ENCODE data around the gene OPA1. TPM values are rescaled to one million over a fixed set of nuclear protein-coding genes. Genes with fewer than 3 reads are reported as not detected.

Gene OPA1
- total and polyA plus RNA-seq, 2 of the 8 experiments (the other 6 are each of a cell fraction or from before 2014, with no cell fraction given), result 20.3 to 109 TPM

- Histone ChIP-seq H4K5ac (ENCODE audit: insufficient read length, low read depth, low read length) (no peak overlapping the region), H3K79me2 (ENCODE audit: control insufficient read depth in 1 of 2, insufficient read depth in 2 of 2, low read length in 2 of 2) (no peaks in the 10 kb centered on the region), H3K4me3 (ENCODE audit: extremely low read depth in 1 of 4, insufficient read depth in 2 of 4, low read depth in 3 of 4, low read length in 4 of 4) (no peak overlapping the region), H3K27me3 (replicated peaks in 1 of 4; ENCODE audit: control insufficient read depth in 3 of 4, extremely low read depth in 1 of 4, insufficient read depth in 3 of 4, low read length in 3 of 4) (no peaks in the 10 kb centered on the region), H3K27ac (ENCODE audit: low read depth, low read length) (no peak overlapping the region), H3K4me2 (ENCODE audit: insufficient read depth in 1 of 2, low read depth in 2 of 2, low read length in 2 of 2) (no peak overlapping the region), H2BK12ac (ENCODE audit: low read depth, low read length) (no peak overlapping the region), H3K4me1 (replicated peaks in 1 of 4; ENCODE audit: control insufficient read depth in 3 of 4, insufficient read depth in 4 of 4, low read length in 3 of 4) (no peaks in the 10 kb centered on the region; a peak in 1 of 7 replicates), H3K18ac (ENCODE audit: extremely low read depth, low read length) (no peak overlapping the region), H4K20me1 (replicated peaks in 1 of 2; ENCODE audit: control insufficient read depth in 1 of 2, insufficient read depth in 2 of 2, low read length in 2 of 2) (no peaks in the 10 kb centered on the region), H3K36me3 (ENCODE audit: control insufficient read depth in 2 of 4, insufficient read depth in 4 of 4, low read length in 3 of 4) (peaks cover 0 to 12% (median 3%) of the 10 kb centered on the region in 4 experiments; a peak in 4 of 8 replicates), H2BK120ac (replicated peaks; ENCODE audit: low read depth, low read length) (no peak overlapping the region), H4K8ac (ENCODE audit: extremely low read depth, insufficient read depth, low read length) (no peak overlapping the region), H3K56ac (replicated peaks; ENCODE audit: insufficient read length, low read depth, low read length) (no peak overlapping the region), H3K9ac (replicated peaks in 1 of 4; ENCODE audit: extremely low read depth in 1 of 4, low read depth in 3 of 4, low read length in 3 of 4) (no peak overlapping the region), H3K23me2 (ENCODE audit: low read depth, low read length) (no peaks in the 10 kb centered on the region), H3K79me1 (ENCODE audit: low read depth, low read length) (no peaks in the 10 kb centered on the region), H2AK5ac (ENCODE audit: low read depth, low read length) (no peak overlapping the region), H3K4ac (replicated peaks; ENCODE audit: insufficient read length, low read depth, low read length) (no peak overlapping the region), H2AFZ (ENCODE audit: low read length) (no peak overlapping the region), H2BK20ac (ENCODE audit: low read length) (no peak overlapping the region), H3K14ac (ENCODE audit: insufficient read length) (no peak overlapping the region), H2BK5ac (ENCODE audit: low read depth, low read length) (no peak overlapping the region), H3K23ac (ENCODE audit: insufficient read length) (no peak overlapping the region), H4K91ac (replicated peaks; ENCODE audit: insufficient read length, low read length) (no peak overlapping the region), H2BK15ac (ENCODE audit: low read length) (no peak overlapping the region), H3K9me3 (ENCODE audit: insufficient read depth in 2 of 2, low read depth in 1 of 2, low read length in 1 of 2) (no peaks in the 10 kb centered on the region)
- no peak for DNase-seq (ENCODE audit: low read depth in 1 of 2, low spot score in 2 of 2)
- CTCF ChIA-PET (ENCODE audit: partially characterized antibody), result interaction anchor here (0.7 kb wide), 2 partner anchors 57 to 506 kb away, joined by 3 read pairs; no protein-coding TSS in a partner anchor
- POLR2A ChIA-PET (ENCODE audit: partially characterized antibody), result no interaction called here
- TF ChIP-seq POLR2AphosphoS5 (IDR thresholded peaks at IDR 0.05; ENCODE audit: low read depth, low read length) (no peak), CHD2 (IDR thresholded peaks at IDR 0.05; ENCODE audit: low read length) (no peak), SUZ12 (IDR thresholded peaks at IDR 0.05; ENCODE audit: low read length) (no peak), CTCF (IDR thresholded peaks at IDR 0.05; ENCODE audit: control extremely low read depth in 1 of 3, insufficient read depth in 1 of 3, low read depth in 1 of 3, low read length in 3 of 3) (no peak), KDM4A (IDR thresholded peaks at IDR 0.05; ENCODE audit: low read depth, low read length, severe bottlenecking) (no peak), POLR2A (IDR thresholded peaks at IDR 0.05; ENCODE audit: control extremely low read depth in 1 of 2, low read depth in 2 of 2, low read length in 2 of 2) (no peak), MAX (IDR thresholded peaks at IDR 0.05) (no peak), SIN3A (conservative IDR thresholded peaks at IDR 0.05 in 1 of 2, IDR thresholded peaks at IDR 0.05 in 1 of 2; ENCODE audit: low read depth in 1 of 2, low read length in 2 of 2) (no peak), E2F6 (IDR thresholded peaks at IDR 0.05) (no peak), SP4 (IDR thresholded peaks at IDR 0.05; ENCODE audit: low read length) (no peak)
- WGBS, 2 experiments (ENCODE audit: extremely low coverage in 1 of 2, insufficient coverage in 1 of 2, insufficient read length in 1 of 2, insufficient replicate concordance in 2 of 2, low coverage in 1 of 2, low lambda C conversion rate in 2 of 2, missing lambda C conversion rate in 1 of 2), result 57% methylated on average over 3 of the region's 3 CpGs; no CpG with 5 or more reads in 1 of the 2 experiments
- no peak for FAIRE-seq
Measured at GRCh38 chr3:193630005-193630404, 37.0 kb downstream of the OPA1 start.

Measured in H1 (cell line).